ENCODE measurements around the gene MPP3. TPM values are rescaled to one million over a fixed set of nuclear protein-coding genes. Genes with fewer than 3 reads are reported as not detected.

The MPP3 gene
- total RNA-seq, 1 experiment from 2014 or later, result 19.5 TPM

DNA sequence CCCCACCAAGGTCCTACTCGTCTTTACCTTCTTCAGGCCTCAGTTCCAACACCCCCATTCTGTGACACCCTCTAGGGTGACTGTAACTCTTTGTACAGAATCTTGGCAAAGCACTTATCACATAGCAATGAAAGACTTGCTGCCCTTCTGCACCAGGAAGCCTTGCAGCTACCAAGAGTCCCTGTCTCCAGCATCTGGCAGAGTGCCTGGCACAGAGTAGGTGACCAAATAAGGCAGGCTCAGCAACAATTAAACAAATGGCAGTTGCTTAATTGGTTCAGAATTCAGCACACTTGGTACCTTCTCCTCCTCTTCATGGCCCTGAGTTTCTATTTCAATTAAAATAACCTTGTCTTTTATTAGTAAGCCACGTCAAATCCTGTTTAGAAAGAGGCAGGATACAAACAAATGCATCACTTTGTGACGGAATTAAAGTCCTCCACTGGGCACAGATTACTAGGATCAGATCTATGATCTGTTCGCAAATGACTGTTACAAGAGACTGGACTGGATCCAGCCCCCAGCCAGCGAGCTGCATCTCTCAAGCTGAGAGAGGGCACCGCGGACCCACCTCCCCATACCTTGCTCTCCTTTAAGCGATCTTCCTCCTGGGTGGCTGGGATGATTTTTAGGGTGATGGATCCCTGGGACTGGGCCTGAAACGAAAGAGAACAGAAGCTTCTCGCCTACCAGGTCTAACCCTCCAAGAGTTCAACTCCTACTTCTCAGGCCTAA is 9.4 kb downstream of the MPP3 start:
- no peaks in the 10 kb centered on the region for H3K79me2 ChIP-seq (ENCODE audit: insufficient read depth, low read length)
- H3K9me3 ChIP-seq (ENCODE audit: control insufficient read depth in 1 of 2, insufficient read depth in 1 of 2, low read depth in 1 of 2, low read length in 2 of 2), result no peaks in the 10 kb centered on the region
- ChIA-PET POLR2A (no interaction called here), CTCF (no interaction called here), RAD21 (ENCODE audit: low non-redundant PET in 1 of 2, low total read pairs in 2 of 2, uncharacterized antibody in 2 of 2, unreplicated experiment in 2 of 2) (no interaction called here)
- intact Hi-C loops (cut with micrococcal nuclease), result no loop called here
- no peak overlapping the region for H3K27ac ChIP-seq (ENCODE audit: low read depth, low read length)
- ATAC-seq, result no peak
- no TSS peak for BruUV-seq (replicated peaks)
- H3K36me3 ChIP-seq (ENCODE audit: control insufficient read depth in 1 of 2, insufficient read depth in 2 of 2, low read length in 2 of 2), result peaks cover 4 to 26% of the 10 kb centered on the region in 2 experiments; a peak in 3 of 4 replicates
- H3K4me3 ChIP-seq (replicated peaks in 1 of 2; ENCODE audit: low read depth in 1 of 2, low read length in 2 of 2), result no peak overlapping the region
- H3K4me1 ChIP-seq (ENCODE audit: control insufficient read depth in 1 of 2, insufficient read depth in 2 of 2, low read length in 2 of 2), result no peaks in the 10 kb centered on the region
- TF ChIP-seq, protein P1, sequence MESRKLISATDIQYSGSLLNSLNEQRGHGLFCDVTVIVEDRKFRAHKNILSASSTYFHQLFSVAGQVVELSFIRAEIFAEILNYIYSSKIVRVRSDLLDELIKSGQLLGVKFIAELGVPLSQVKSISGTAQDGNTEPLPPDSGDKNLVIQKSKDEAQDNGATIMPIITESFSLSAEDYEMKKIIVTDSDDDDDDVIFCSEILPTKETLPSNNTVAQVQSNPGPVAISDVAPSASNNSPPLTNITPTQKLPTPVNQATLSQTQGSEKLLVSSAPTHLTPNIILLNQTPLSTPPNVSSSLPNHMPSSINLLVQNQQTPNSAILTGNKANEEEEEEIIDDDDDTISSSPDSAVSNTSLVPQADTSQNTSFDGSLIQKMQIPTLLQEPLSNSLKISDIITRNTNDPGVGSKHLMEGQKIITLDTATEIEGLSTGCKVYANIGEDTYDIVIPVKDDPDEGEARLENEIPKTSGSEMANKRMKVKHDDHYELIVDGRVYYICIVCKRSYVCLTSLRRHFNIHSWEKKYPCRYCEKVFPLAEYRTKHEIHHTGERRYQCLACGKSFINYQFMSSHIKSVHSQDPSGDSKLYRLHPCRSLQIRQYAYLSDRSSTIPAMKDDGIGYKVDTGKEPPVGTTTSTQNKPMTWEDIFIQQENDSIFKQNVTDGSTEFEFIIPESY (IDR thresholded peaks at IDR 0.05; ENCODE audit: extremely low read depth, insufficient replicate concordance, low read length), result no peak
- TF ChIP-seq POLR2AphosphoS5 (IDR thresholded peaks at IDR 0.05; ENCODE audit: low read depth, low read length) (no peak), POLR2A (IDR thresholded peaks at IDR 0.05; ENCODE audit: borderline replicate concordance, extremely low read depth, insufficient read depth, insufficient read length) (no peak), SIN3A (IDR thresholded peaks at IDR 0.05; ENCODE audit: low read depth) (no peak), EZH2phosphoT487 (IDR thresholded peaks at IDR 0.05; ENCODE audit: borderline replicate concordance) (no peak), SRF (IDR thresholded peaks at IDR 0.05; ENCODE audit: low read depth) (no peak), EZH2 (IDR thresholded peaks at IDR 0.05) (no peak), ZNF274 (IDR thresholded peaks at IDR 0.05; ENCODE audit: low read depth, low read length) (no peak), RAD21 (IDR thresholded peaks at IDR 0.05; ENCODE audit: low read depth) (no peak), FOSL1 (IDR thresholded peaks at IDR 0.05; ENCODE audit: low read depth) (no peak)
- H2AFZ ChIP-seq (ENCODE audit: low read depth, low read length, poor library complexity, severe bottlenecking), result no peak overlapping the region
- no peaks in the 10 kb centered on the region for H3K9me2 ChIP-seq (ENCODE audit: insufficient read depth)
- no peaks in the 10 kb centered on the region for H4K20me1 ChIP-seq (ENCODE audit: insufficient read depth)
- no peak for DNase-seq (ENCODE audit: low read depth, low spot score)
- no peak overlapping the region for H3K4me2 ChIP-seq (ENCODE audit: low read length)
- H3K9ac ChIP-seq (ENCODE audit: low read length), result no peak overlapping the region
- H3K27me3 ChIP-seq (ENCODE audit: insufficient read depth, low read length), result no peaks in the 10 kb centered on the region
